KOPT-K1 (cell line): ENCODE data around the gene MICAL3.
A peak's percentile ranks its signal among the peaks of the same experiment; 100 is the strongest.

Experiments
- H3K27ac ChIP-seq: fragments of 200-600 bp; sonication (generic); 2 replicates; pipeline ENCODE4 v1.5.1; 2016; ENCODE audit warnings: antibody characterized with exemption, mild to moderate bottlenecking, low read depth, low read length; ENCODE audit not compliant: poor library complexity, severe bottlenecking
- H3K36me3 ChIP-seq: fragments of 200-600 bp; sonication (generic); 2 replicates; pipeline ENCODE4 v1.5.1; 2017; ENCODE audit warnings: antibody characterized with exemption, mild to moderate bottlenecking, low read length, moderate library complexity; ENCODE audit not compliant: insufficient read depth
- H3K9me3 ChIP-seq: fragments of 200-600 bp; sonication (generic); 2 replicates; pipeline ENCODE4 v1.5.1; 2017; ENCODE audit warnings: antibody characterized with exemption, low read length, mild to moderate bottlenecking; ENCODE audit not compliant: insufficient read depth, poor library complexity, severe bottlenecking

MICAL3 gene

DNA sequence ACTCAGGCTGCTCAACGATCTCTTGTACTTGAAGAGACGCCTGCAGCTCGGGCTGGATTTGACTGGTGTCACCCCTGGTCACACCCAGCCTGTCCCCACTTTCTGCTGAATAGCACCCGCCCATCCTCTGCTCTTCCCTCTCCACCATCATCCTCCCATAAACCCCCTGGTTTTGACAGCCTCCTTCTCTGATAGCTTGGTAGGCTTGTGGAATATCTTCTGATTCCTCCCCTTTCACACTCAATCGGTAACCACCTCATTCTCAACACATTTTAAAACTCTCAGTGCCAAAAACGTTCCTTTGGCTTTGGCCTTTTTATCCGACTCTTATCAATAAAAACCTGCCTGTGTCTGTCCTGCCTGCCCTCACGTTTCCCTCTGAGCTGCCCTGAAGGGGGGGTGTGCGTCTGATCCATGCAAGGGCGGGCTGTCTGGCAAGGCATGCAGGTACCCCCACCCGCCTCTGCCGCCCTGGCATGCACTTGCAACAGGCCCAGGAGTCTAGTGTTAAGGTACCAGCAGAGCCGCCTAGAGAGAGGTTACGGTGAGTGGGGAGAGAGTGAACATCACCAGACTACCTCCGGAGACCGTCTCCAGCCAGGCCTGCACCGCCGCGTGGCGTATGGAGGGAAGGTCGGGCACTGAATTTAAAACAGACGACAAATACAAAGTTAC lies 198.3 kb downstream of the MICAL3 start:
- Histone ChIP-seq H3K9me3 (no peaks in the 10 kb centered on the region), H3K36me3 (no peaks in the 10 kb centered on the region), H3K27ac (peak overlapping the region; percentile 42)

DNA sequence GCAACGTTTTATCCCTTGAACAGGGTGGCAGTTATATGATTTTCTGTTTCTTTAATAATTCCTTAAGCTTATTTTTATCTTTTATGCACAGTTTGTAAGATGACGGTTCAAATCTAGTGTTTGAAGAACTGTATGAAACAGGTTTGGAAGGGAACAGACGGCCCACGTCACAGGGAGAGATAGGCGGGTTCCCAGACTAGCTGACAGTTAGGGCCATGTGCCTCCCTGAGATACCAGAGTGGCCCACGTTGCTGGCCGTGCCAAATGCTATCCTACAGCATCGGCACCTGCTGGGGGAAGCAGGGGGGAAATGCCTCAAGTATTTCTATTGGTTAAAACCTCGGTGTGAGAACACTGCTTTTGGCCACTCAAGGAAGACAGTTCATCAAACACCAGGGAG lies 199.9 kb downstream of the MICAL3 start:
- Histone ChIP-seq H3K9me3 (no peaks in the 10 kb centered on the region), H3K36me3 (no peaks in the 10 kb centered on the region), H3K27ac (no peak overlapping the region)

DNA sequence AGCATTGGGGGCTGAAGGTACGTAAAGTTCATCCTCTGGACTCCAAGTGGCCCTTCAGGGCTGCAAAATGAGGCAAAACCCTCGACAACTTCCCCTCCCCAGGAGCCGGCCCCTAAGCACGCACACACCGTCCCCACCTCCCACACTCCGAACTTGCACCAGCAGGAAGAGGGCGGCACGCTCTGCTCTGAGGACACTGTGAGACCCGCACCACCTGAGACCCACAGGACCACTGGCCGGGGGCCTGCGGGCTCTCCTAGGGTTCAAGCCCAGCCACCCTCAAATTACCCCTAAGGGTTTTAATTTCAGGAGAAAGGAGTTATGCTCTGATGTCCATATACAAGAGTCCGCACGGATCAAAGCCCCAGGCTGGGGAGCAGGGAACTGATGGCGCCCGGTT lies 200.4 kb downstream of the MICAL3 start:
- H3K27ac ChIP-seq: no peak overlapping the region
- no peaks in the 10 kb centered on the region for H3K36me3 ChIP-seq
- no peaks in the 10 kb centered on the region for H3K9me3 ChIP-seq

DNA sequence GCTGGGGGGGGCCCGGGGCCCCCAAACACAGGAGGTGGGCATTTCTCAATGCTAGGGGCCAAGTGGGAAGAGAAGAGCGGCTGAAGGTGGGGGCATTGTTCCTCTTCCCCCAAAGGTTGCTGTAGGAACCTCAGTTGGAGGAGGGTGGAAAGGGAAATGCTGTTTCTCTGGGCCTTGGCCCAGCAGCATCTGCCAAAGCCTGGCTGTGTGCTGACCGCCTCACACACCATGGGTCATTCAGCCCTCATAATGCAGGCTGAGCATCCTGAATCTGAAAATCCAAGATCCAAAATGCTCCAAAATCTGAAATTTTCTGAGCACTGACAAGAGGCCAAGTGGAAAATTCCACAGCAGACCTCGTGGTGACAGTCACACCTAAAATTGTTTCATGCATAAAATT lies 201.1 kb downstream of the MICAL3 start:
- no peak overlapping the region for H3K27ac ChIP-seq

DNA sequence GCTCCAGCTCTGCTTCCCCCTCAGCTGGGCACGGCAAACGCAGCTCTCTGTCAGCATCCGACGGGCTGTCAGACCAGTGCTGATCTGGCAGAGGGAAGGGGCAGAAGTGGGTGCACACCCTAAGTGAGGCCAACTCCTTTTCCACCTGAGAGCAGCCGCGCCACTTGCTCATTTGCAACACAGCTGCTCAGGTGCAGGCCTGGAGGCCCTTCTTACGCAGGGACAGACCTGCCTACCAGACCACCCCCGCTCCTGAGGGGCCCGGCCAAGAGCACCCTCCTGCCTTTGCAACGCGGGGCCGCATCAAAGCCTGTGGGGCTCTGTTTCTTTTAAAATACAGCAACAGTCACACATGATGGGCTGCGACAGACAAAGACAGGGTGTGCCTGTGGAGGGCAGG lies 202.3 kb downstream of the MICAL3 start:
- H3K36me3 ChIP-seq: no peaks in the 10 kb centered on the region
- no peak overlapping the region for H3K27ac ChIP-seq
- H3K9me3 ChIP-seq: no peaks in the 10 kb centered on the region

More for the DNA sequence above, 201.1 kb downstream of the MICAL3 start:
- Histone ChIP-seq H3K9me3 (no peaks in the 10 kb centered on the region), H3K36me3 (no peaks in the 10 kb centered on the region)

DNA sequence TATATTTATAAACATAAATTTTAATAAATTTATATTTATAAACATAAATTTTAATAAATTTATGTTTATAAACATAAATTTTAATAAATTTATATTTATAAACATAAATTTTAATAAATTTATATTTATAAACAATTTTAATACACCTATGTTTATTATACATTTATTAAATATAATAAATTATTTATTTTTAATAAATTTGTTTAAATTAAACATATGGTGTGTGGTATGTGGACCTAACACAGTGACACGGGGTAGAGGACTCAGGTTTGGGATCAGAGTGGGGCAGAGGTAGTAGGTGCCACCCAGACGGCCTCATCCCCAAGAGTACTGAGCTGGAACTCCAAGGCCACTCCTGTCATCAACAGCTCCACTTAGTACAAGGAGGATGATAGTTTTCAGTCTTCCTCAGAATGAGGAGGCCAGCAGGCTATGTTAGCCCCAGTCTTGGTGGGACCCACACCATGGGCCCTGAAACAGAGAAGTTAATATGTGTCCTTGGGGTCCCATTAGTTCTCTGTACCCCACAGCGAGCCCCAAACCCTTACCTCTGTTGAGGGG lies 203.4 kb downstream of the MICAL3 start:
- Histone ChIP-seq H3K27ac (no peak overlapping the region), H3K36me3 (no peaks in the 10 kb centered on the region), H3K9me3 (no peaks in the 10 kb centered on the region)

DNA sequence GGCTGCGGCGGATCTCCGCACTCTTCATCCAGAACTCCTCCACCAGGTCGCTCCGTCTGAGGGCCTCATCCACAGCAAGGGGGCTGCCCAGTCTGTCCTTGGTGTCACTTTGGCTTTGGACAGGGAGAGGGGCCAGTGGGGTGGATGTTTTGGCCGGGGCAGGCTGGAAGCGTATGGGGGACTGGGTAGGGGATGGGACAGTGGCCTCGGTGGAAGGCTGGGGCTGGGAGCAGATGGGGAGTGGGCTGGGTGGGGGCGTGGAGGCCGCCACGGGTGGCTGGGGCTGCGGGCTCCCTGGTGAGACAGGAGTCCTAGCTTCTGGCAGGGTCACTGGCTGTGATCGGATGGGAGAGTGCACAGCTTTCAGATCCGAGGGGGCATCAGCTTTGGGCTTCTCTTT lies 205.7 kb downstream of the MICAL3 start:
- Histone ChIP-seq H3K9me3 (no peaks in the 10 kb centered on the region), H3K27ac (no peak overlapping the region), H3K36me3 (no peaks in the 10 kb centered on the region)

DNA sequence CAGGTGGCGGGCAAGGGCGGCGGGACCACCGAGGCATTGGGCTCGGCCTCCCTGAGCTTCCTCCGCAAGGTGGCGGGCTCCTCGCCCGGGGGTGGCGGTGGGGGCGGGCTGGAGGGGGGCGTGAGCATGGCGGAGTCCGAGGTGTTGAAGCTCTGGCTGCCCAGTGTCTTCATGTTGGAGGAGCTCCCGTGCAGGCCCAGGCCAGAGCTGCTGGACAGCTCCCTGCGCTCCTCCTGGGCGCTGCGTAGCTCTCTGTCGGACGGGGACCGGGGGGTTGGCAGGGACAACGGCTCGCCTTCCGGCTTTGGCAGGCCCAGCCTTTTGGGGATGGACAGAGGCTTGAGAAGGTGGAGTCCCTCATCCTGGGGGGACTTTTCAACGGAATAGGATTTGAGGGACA lies 206.2 kb downstream of the MICAL3 start:
- Histone ChIP-seq H3K36me3 (no peaks in the 10 kb centered on the region), H3K27ac (no peak overlapping the region), H3K9me3 (no peaks in the 10 kb centered on the region)

DNA sequence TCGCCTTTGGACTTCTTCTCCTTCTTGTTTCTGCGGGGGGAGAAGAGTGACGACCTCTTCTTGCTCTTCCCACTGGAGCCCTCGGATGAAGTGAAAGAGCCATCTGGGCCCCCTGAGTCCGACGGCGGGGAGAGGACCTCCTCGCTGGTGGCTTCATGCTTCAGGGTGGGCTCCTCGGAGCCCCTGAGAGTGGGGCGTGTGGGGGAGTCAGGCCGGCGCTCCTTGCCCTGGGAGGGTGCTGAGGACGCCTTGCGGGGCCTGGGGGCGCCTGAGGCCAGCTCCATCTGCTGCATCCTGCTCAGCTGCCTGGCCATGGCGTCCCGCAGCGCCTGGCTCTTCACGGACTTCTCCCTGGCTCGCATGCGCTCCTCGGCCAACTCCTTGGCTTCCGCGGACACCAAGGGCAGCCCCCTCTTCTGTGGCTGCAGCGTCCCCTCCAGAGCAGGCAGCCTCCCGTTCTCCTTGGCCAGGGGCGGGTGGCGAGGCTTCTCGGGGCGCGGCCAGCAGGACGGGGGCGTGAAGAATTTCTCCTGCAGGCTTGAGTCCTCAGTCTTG lies 206.8 kb downstream of the MICAL3 start:
- H3K9me3 ChIP-seq: no peaks in the 10 kb centered on the region
- H3K27ac ChIP-seq: no peak overlapping the region
- no peaks in the 10 kb centered on the region for H3K36me3 ChIP-seq

DNA sequence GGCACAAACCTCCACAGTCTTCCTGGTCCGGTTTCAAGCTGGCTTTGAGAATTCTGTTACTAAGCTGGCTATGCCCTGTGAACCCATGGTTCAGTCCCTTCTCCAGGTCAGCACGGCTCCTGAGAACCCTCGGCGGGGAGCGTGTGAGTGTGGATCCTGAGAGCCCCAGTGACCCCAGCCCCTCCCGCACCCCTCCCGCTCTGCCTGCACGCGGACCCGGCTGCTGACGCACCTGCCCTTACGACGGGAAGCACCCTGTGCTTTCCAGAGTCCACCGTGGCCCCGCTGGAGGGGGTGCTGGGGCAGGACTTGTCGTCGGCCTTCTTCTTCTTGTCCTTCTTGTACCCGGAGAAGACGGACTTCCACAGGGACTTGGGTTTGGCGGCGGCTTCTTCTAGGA lies 207.3 kb downstream of the MICAL3 start:
- Histone ChIP-seq H3K27ac (no peak overlapping the region), H3K9me3 (no peaks in the 10 kb centered on the region), H3K36me3 (no peaks in the 10 kb centered on the region)

DNA sequence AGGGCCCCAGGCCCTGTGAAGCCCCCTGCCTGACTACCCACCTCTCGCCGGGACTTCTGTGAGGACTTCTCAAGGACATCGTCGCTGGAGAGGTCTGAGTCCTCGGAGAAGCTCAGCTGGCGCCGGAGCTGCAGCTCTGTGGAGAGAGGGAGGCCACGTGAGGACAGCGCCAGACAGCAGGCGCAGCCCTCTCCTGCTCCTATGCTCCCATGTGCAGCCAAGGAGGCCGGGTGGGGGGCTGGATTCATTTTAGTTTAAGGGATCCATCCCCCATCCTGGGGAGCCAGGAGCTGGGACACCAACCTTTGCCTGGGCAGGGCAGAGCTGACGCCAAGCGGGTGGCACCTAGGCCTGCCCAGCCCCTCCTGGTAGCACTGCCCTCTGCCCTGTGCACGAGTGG lies 207.7 kb downstream of the MICAL3 start:
- Histone ChIP-seq H3K27ac (no peak overlapping the region), H3K9me3 (no peaks in the 10 kb centered on the region), H3K36me3 (no peaks in the 10 kb centered on the region)

DNA sequence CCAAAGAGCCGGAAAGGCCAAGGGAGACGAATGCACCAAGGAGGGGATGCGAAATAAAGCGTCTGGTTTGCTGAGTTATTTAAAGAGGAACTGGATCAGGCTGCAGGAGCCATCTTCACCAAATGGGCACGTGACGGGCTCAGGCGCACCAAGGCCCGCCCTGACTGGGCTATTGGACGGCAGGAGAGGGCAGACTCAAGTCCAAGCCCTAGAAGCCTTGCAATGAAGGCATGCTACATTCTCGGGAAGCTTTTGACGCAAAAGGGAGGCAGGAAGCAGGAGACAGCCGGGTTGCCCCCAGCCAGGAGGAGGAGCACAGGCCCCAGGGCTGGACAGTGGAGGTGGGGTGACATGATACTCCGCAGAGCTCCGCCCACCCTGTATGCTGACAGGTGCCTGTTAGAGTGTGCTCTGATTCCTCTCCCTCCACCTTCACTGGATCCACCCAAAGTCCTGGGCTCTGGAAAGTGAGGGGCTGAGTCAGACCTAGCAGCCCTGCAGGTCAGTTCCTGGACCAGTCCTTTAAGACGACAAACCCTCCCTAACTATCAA lies 208.6 kb downstream of the MICAL3 start:
- Histone ChIP-seq H3K36me3 (no peaks in the 10 kb centered on the region), H3K27ac (no peak overlapping the region)

DNA sequence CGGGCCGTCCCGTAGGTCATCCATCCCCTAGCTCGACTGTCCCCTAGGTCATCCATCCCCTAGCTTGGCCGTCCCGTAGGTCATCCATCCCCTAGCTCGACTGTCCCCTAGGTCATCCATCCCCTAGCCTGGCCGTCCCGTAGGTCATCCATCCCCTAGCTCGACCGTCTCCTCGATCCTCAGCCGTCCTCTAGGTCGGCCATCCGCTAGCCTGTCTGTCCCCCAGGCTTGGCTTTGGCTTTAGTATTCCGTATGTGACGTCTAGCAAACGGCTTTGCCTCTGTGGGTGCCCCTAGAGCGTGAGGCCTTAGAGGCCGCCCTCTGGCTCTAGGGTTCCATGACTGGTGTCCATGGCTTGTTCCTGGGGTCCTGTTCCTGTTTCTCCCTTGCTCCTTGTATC lies 209.5 kb downstream of the MICAL3 start:
- Histone ChIP-seq H3K9me3 (no peaks in the 10 kb centered on the region), H3K36me3 (no peaks in the 10 kb centered on the region), H3K27ac (no peak overlapping the region)

More for the DNA sequence above, 208.6 kb downstream of the MICAL3 start:
- H3K9me3 ChIP-seq: no peaks in the 10 kb centered on the region

DNA sequence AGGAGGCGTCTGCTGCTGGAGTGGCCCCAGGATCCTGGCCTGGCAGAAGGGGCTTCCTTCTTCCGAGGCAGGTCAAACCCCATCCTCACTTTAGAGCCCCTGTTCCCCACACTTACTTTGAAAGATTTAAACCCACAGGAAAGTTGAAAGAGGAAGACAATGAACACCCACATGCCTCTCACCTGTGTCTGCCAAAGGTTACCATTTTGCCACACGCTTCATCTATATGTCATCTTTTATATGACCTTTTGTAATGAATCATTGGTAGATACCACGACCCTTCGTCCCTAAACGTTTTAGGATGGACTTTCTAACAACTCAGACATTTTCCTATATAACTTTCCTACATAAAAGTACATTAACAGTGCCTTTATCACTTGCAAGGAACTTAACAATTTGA lies 210.3 kb downstream of the MICAL3 start:
- no peaks in the 10 kb centered on the region for H3K36me3 ChIP-seq
- H3K27ac ChIP-seq: no peak overlapping the region
- H3K9me3 ChIP-seq: no peaks in the 10 kb centered on the region

DNA sequence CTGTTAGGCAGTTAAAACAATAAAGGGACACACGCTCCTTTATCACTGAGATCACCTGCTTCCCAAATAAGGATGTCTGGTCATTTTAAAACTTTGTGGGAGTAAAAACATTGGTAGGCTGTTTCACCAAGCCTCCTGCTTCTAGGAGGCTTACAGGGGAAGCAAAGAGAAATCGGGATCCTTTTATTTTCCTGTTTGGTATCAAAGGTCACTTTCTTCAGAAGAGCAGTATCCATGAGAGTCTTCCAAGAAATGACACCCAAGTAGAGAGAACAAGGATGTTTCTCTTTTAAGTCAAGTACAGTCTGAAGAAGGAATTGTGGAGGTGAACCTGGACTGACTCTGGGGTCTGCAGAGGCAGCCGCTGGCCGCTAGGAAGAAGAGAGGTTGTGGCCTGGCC lies 213.2 kb downstream of the MICAL3 start:
- no peaks in the 10 kb centered on the region for H3K36me3 ChIP-seq
- H3K27ac ChIP-seq: no peak overlapping the region
- H3K9me3 ChIP-seq: no peaks in the 10 kb centered on the region
